ENCODE measurements around the gene GLIS2.

GLIS2 gene

DNA sequence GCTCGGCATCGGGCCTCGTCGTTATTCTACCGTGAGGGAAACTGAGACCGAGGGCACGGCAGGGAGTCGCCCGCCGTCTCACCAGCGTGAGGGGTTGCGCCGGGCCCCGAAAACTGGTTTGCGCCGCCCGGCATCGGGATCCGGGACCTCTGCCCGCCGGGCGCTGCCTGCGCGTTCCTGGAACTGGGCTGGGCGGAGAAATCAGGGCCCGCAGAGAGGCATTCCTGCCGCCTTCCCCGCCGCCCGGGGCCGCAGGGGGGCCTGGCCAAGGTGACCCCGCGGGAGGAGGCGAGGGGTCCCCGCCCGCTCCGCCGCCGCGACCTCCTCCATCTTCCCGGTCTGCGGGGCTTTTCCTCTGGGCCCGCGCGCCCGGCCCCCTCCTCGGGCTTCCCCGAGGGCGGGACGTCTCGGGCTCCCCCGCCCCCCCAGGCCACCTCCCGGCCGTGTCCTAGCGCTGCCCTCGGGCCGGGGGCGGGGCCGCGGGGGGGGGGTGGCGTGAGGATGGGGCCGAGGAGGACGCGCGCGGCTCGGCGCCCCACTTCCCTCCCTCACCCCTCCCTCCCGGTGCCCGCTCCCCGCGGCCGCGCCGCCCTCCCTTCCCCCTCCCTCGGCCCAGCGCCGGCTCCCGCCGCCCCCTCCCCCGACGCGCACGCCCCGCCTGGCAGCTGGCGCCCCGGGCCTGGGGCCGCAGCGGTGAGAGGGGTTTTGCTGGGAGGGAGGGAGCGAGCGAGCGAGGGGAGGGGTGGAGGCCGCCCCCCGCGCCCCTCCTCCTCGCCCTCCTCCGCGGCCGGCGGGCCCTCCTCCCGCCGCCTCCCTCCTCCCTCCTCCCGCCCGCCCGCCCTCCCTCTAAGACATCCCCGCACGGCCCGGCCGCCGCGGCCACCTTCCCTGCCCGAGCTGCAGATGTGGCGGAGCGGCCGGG is at the start of gene GLIS2:
Gene GLIS2 (plus strand): TSS at position 882 of the 922 bp plus-strand sequence. CDS start 16,214 bp downstream, outside the sequence.
- POLR2A ChIA-PET: no interaction called here
- CTCF ChIA-PET: interaction anchor here (1.2 to 12.9 kb wide), 4 partner anchors 10 to 62 kb away, joined by 3 to 201 read pairs (median 4); no protein-coding TSS in a partner anchor
- TF ChIP-seq, protein P1, sequence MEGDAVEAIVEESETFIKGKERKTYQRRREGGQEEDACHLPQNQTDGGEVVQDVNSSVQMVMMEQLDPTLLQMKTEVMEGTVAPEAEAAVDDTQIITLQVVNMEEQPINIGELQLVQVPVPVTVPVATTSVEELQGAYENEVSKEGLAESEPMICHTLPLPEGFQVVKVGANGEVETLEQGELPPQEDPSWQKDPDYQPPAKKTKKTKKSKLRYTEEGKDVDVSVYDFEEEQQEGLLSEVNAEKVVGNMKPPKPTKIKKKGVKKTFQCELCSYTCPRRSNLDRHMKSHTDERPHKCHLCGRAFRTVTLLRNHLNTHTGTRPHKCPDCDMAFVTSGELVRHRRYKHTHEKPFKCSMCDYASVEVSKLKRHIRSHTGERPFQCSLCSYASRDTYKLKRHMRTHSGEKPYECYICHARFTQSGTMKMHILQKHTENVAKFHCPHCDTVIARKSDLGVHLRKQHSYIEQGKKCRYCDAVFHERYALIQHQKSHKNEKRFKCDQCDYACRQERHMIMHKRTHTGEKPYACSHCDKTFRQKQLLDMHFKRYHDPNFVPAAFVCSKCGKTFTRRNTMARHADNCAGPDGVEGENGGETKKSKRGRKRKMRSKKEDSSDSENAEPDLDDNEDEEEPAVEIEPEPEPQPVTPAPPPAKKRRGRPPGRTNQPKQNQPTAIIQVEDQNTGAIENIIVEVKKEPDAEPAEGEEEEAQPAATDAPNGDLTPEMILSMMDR (IDR thresholded peaks at IDR 0.05; ENCODE audit: control extremely low read depth, extremely low read depth, low read depth, missing control alignments): no peak
- peak; percentile 74 for DNase-seq (ENCODE audit: extremely low spot score)

DNA sequence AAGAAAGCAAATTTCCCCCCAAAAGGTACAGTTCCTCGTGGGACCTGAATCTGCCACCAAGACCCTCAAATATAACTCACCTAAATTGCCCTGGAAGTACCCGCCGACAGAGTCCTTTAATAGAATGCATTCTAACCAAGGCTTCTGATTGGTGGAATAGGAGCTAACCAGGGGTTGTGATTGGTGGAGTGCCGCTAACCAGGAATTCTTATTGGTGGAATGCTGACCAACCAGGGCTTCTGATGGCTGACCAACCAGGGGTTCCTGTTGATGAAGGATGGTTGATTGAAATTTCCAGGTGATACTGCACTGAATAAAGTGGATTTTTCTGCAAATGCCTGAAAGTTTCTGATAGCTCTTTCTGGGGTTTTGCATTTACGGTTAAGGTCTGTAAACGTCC is 49.5 kb upstream of the GLIS2 start:
- TF ChIP-seq, protein P1 (IDR thresholded peaks at IDR 0.05; ENCODE audit: control extremely low read depth, extremely low read depth, low read depth, missing control alignments): no peak
- CTCF ChIA-PET: interaction anchor here (1.2 to 10.5 kb wide), 3 partner anchors 8 to 22 kb away, joined by 3 to 103 read pairs (median 4); no protein-coding TSS in a partner anchor
- POLR2A ChIA-PET: interaction anchor here (1.0 kb wide), 1 partner anchor 13 kb away, joined by 4 read pairs; no protein-coding TSS in a partner anchor
- no peak for DNase-seq (ENCODE audit: extremely low spot score)

DNA sequence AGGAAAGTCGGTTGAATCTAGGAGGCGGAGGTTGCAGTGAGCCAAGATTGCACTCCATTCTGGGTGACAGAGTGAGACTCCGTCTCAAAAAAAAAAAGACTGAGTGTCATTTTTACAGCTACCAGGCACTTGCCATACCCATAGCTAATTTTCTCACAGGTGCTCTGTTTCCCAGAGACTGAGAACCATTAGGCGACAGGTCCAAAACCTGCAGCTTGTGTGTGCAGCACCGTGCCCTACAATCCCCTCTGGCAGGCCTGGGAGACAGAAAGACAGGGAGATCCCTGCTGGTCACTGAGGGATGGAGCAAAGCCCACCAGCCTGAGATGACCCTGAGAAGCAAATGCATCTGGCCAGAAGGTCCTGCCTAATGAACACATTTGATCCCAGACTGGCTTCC is 45.8 kb upstream of the GLIS2 start:
- DNase-seq (ENCODE audit: extremely low spot score): no peak
- ChIA-PET POLR2A (interaction anchor here (0.6 kb wide), 1 partner anchor 1112 kb away, joined by 3 read pairs; no protein-coding TSS in a partner anchor), CTCF (interaction anchor here (2.5 to 10.5 kb wide), 2 partner anchors 11 to 16 kb away, joined by 15 to 103 read pairs; no protein-coding TSS in a partner anchor)

DNA sequence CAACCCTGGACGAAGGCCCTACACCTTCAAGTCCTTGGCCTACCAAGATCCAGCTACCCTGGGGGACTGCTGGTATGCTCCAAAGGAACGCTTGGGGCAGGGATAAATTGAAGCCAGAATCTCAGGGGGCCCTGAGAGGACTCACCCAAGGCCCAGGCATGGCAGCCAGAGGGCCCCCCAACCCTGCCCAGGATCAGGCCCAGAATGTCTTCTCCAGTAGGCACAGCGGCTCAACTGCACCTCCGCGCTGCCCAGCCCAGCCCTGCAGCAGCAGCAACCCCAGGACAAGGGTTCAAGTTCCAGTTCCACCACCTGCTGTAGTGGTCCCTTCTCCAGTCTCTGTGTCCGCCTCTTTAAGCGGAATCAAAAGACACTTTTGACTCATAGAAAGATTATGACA is 45.3 kb upstream of the GLIS2 start:
- ChIA-PET POLR2A (interaction anchor here (0.6 kb wide), 1 partner anchor 1112 kb away, joined by 3 read pairs; no protein-coding TSS in a partner anchor), CTCF (interaction anchor here (0.7 to 10.5 kb wide), 9 partner anchors 8 to 132 kb away, joined by 3 to 103 read pairs (median 4); no protein-coding TSS in a partner anchor)
- DNase-seq (ENCODE audit: extremely low spot score): no peak
- TF ChIP-seq, protein P1 (IDR thresholded peaks at IDR 0.05; ENCODE audit: control extremely low read depth, extremely low read depth, low read depth, missing control alignments): no peak

More for the DNA sequence above, 45.8 kb upstream of the GLIS2 start:
- TF ChIP-seq, protein P1 (IDR thresholded peaks at IDR 0.05; ENCODE audit: control extremely low read depth, extremely low read depth, low read depth, missing control alignments): no peak

DNA sequence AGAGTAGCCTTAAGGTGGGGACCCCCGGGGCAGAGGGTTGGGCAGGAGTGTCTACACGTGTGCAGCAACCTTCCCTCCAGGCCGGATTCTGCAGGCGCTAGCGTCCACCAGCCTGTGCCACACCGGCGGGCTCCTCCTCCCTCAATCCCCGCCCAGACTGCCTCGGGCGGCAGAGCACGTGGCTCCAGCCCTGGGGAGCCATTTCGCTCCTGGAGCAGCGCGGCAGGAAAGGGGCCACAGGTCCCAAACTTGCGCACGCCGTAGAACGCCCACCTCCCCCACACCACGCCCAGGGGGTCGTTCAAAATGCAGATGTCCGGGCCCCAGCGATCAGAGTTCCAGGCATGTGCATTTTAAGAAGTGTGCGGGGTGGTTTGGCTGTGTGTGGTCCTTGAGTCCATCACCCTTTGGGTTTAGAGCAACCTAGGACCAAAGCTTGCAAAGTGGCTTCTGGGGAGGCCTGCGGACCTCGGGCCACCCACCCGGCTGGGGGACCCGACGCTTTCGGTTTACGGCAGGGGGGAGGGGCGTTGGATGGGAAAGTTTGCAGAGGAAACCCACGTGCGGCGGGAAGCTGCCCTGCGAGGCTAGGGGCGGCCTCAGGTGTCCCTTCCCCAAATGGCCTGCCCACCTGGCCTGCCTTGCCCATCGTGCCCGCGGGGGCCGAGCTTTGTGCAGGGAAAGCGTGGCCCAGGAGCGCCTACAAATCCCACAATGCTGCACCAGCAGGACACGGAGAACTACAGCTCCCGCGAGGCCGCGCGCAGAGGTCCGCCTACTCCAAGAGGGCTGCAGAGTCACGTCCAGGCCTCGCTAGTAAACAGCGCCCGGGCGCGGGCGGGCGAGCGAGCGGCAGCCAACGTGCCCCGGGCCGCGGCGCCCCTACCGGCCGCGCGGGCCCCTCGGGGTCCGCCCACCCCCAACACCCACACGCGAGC is 44.4 kb upstream of the GLIS2 start:
- DNase-seq (ENCODE audit: extremely low spot score): peak; percentile 93
- POLR2A ChIA-PET: interaction anchor here (0.6 to 1.0 kb wide), 2 partner anchors 14 to 18 kb away, joined by 4 to 6 read pairs; no protein-coding TSS in a partner anchor
- CTCF ChIA-PET: interaction anchor here (0.7 to 10.5 kb wide), 9 partner anchors 9 to 131 kb away, joined by 3 to 103 read pairs (median 4); no protein-coding TSS in a partner anchor
- TF ChIP-seq, protein P1 (IDR thresholded peaks at IDR 0.05; ENCODE audit: control extremely low read depth, extremely low read depth, low read depth, missing control alignments): peak; percentile 20
